ENCODE measurements around the gene DERL3. TPM values are rescaled to one million over a fixed set of nuclear protein-coding genes. Genes with fewer than 3 reads are reported as not detected.

The DERL3 gene
- total and polyA plus RNA-seq, 2 of the 13 experiments (the other 11 are each of a cell fraction or from before 2014, with no cell fraction given), result not detected

GRCh38 chr22:23849009-23850006 lies 10.5 kb upstream of the DERL3 start (continued):
- TF ChIP-seq TERF1 (CRISPR knock-in tag; IDR thresholded peaks at IDR 0.05), result no peak
- no peak for TF ChIP-seq REPIN1 (CRISPR knock-in tag; IDR thresholded peaks at IDR 0.05; ENCODE audit: borderline replicate concordance, low read depth)
- TF ChIP-seq POGK (CRISPR knock-in tag; conservative IDR thresholded peaks at IDR 0.05), result peak; percentile 79
- TF ChIP-seq ZNF83 (CRISPR knock-in tag; IDR thresholded peaks at IDR 0.05; ENCODE audit: borderline replicate concordance), result no peak
- TF ChIP-seq KDM3A (CRISPR knock-in tag; IDR thresholded peaks at IDR 0.05; ENCODE audit: low read depth), result peak; percentile 98
- TF ChIP-seq NFE2L2 (IDR thresholded peaks at IDR 0.05; ENCODE audit: low read length), result no peak
- TF ChIP-seq SNAPC5 (CRISPR knock-in tag; IDR thresholded peaks at IDR 0.05; ENCODE audit: borderline replicate concordance), result no peak
- TF ChIP-seq, protein P1, sequence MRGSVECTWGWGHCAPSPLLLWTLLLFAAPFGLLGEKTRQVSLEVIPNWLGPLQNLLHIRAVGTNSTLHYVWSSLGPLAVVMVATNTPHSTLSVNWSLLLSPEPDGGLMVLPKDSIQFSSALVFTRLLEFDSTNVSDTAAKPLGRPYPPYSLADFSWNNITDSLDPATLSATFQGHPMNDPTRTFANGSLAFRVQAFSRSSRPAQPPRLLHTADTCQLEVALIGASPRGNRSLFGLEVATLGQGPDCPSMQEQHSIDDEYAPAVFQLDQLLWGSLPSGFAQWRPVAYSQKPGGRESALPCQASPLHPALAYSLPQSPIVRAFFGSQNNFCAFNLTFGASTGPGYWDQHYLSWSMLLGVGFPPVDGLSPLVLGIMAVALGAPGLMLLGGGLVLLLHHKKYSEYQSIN (CRISPR knock-in tag; IDR thresholded peaks at IDR 0.05; ENCODE audit: borderline replicate concordance), result no peak
- TF ChIP-seq, protein P2, sequence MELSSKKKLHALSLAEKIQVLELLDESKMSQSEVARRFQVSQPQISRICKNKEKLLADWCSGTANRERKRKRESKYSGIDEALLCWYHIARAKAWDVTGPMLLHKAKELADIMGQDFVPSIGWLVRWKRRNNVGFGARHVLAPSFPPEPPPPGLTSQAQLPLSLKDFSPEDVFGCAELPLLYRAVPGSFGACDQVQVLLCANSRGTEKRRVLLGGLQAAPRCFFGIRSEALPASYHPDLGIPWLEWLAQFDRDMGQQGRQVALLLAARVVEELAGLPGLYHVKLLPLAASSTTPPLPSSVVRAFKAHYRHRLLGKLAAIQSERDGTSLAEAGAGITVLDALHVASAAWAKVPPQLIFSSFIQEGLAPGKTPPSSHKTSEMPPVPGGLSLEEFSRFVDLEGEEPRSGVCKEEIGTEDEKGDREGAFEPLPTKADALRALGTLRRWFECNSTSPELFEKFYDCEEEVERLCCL (CRISPR knock-in tag; IDR thresholded peaks at IDR 0.05; ENCODE audit: borderline replicate concordance), result no peak
- peak; percentile 75; the same call in 1 of the 2 replicates for TF ChIP-seq ZNF607 (CRISPR knock-in tag; IDR thresholded peaks at IDR 0.05; ENCODE audit: borderline replicate concordance)
- TF ChIP-seq ZNF792 (CRISPR knock-in tag; IDR thresholded peaks at IDR 0.05), result peak; percentile 79
- 0 out of 2 replicates have a peak, but pooled peaks have one; percentile 29 for TF ChIP-seq RNF2 (conservative IDR thresholded peaks at IDR 0.05; ENCODE audit: low read depth)
- TF ChIP-seq ZNF468 (CRISPR knock-in tag; IDR thresholded peaks at IDR 0.05), result no peak
- no peak for TF ChIP-seq CREM (IDR thresholded peaks at IDR 0.05)
- no peak for TF ChIP-seq CREM (CRISPR knock-in tag; IDR thresholded peaks at IDR 0.05)
- no peak for TF ChIP-seq ZKSCAN5 (CRISPR knock-in tag; IDR thresholded peaks at IDR 0.05)
- TF ChIP-seq FOXJ3 (CRISPR knock-in tag; IDR thresholded peaks at IDR 0.05; ENCODE audit: borderline replicate concordance), result no peak
- no peak for TF ChIP-seq ZFYVE20 (CRISPR knock-in tag; IDR thresholded peaks at IDR 0.05; ENCODE audit: borderline replicate concordance, low read depth)
- TF ChIP-seq ZNF781 (CRISPR knock-in tag; IDR thresholded peaks at IDR 0.05; ENCODE audit: borderline replicate concordance, not compliant biosample characterization), result no peak
- no peak for TF ChIP-seq ZNF12 (CRISPR knock-in tag; IDR thresholded peaks at IDR 0.05)
- peak; percentile 32; the same call in 1 of the 2 replicates for TF ChIP-seq ZNF761 (CRISPR knock-in tag; conservative IDR thresholded peaks at IDR 0.05)
- peak; percentile 89 for TF ChIP-seq ZNF768 (CRISPR knock-in tag; IDR thresholded peaks at IDR 0.05)
- TF ChIP-seq ZNF484 (CRISPR knock-in tag; IDR thresholded peaks at IDR 0.05; ENCODE audit: borderline replicate concordance, low read depth), result no peak
- TF ChIP-seq ZBTB7B (CRISPR knock-in tag; IDR thresholded peaks at IDR 0.05), result peak; percentile 43; the same call in 1 of the 2 replicates
